NK-92 (cell line): ENCODE measurements around the gene RAD51.
"Not testable (repeated sequence)": the region's sequence is repeated elsewhere in the genome, so short reads cannot be mapped to it uniquely, and the experiment has no call there.

ENCODE experiments used
- DNase-seq: peaks from one replicate; lab custom pipeline; 2025; ENCODE audit not compliant: unreplicated experiment; lab: John Stamatoyannopoulos, UW

RAD51 gene

GRCh38 chr15:40694688-40695468 lies at the start of gene RAD51:
Gene RAD51 (plus strand): TSS chr15:40695174. CDS start chr15:40698759, 3,585 bp downstream.
- DNase-seq, result peak; percentile 19

DNA sequence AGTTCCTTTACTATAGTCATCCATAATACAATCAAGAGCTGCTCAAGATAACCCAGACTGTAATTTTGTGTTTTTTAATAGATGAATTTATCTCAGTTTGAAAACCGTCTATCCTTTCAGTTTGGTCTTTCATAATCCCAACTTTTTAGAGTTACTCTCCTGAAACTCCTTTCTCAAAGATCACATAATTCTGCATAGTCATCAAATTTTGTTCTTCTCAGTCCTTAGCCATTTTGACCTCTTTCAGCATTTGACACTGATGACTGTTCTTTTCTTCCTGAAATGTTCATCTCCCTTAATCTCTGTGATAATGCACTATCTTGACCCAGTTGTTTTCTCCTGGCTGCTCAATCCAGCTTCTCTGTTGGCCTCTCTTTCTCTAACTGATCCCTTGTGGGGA lies 47.5 kb upstream of the RAD51 start:
- DNase-seq, result no peak

- DNase-seq, result no peak
These were observed 44.5 kb upstream of the RAD51 start for GRCh38 chr15:40650479-40650878.

DNA sequence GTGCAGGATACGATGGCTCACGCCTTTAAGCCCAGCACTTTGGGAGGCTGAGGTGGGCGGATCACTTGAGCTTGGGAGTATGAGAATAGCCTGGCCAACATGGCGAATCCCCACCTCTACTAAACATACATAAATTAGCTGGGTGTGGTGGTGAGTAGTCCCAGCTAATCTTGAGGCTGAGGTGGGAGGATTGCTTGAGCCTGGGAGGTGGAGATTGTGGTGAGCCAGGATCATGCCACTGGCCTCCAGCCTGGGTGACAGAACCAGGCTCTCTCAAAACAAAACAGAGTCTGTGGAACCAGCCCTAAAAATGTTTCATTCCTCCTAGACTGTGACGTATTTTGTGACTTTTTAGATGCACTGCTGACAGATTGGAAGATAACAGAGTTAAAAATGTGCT lies 34.3 kb upstream of the RAD51 start:
- no peak for DNase-seq

GRCh38 chr15:40664909-40665308 lies 30.1 kb upstream of the RAD51 start:
- DNase-seq, result no peak

GRCh38 chr15:40676290-40676689 lies 18.7 kb upstream of the RAD51 start:
- not testable (repeated sequence) for DNase-seq

DNA sequence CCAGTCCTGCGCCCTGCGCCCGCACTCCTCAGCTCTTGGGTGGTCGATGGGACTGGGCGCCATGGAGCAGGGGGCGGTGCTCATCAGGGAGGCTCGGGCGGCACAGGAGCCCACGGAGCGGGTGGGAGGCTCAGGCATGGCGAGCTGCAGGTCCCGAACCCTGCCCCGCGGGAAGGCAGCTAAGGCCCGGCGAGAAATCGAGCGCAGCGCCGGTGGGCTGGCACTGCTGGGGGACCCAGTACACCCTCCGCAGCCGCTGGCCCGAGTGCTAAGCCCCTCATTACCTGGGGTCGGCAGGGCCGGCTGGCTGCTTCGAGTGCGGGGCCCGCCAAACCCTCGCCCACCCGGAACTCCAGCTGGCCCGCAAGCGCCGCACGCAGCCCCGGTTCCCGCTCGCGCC lies 18.1 kb upstream of the RAD51 start:
- DNase-seq, result not testable (repeated sequence)

DNA sequence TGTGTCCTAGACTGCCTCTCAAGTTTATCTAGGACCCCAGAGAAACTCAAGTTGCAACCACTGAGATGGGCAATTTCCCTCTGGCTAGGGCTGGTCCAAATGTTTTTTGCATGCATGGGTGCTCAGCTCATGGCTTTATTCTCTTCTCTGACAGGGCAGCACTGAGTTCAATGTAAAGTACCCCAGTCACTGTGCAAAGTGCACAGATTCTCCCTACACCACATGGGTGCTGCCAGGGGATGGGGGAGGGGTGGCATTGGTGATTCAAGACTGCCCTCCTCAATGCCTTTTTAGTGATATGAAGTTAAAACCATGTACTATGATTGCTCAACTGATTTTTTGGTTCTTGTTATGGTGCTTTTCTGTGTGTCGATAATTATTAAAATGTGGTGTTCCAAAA lies 14.8 kb upstream of the RAD51 start:
- DNase-seq, result no peak

DNA sequence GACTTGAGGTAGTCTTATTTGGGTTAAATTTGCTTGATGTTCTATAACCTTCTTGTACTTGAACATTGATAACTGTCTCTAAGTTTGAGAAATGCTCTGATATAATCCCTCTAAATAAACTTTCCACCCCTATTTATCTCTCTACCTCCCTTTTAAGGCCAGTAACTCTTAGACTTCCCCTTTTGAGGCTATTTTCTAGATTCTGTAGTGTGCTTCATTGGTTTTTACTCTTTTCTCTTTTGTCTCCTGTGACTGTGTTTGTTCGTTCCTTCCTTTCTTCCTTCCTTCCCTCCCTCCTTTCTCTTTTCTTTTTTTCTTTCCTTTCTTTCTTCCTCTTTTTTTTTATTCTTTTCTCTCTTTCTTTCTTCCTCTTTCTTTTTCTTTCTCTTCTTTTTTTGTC lies 14.0 kb upstream of the RAD51 start:
- DNase-seq, result not testable (repeated sequence)

DNA sequence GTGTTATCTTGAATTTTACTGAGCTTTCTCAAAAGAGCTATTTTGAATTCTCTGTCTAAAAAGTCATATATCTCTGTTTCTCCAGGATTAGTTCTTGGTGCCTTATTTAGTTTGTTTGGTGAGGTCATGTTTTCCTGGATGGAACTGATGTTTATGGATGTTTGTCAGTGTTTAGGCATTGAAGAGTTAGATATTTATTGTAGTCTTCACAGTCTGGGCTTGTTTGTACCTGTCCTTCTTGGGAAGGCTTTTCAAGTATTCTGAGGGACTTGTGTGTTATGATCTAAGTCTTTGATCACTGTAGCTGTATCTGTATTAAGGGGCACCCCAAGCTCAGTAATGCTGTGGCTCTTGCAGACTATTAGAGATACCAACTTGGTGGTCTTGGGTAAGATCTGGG lies 10.6 kb upstream of the RAD51 start:
- DNase-seq, result no peak

- DNase-seq, result no peak
These were observed 9.6 kb upstream of the RAD51 start for GRCh38 chr15:40685376-40685775.

- DNase-seq, result no peak
These were observed 5.8 kb upstream of the RAD51 start for GRCh38 chr15:40688932-40689799.

DNA sequence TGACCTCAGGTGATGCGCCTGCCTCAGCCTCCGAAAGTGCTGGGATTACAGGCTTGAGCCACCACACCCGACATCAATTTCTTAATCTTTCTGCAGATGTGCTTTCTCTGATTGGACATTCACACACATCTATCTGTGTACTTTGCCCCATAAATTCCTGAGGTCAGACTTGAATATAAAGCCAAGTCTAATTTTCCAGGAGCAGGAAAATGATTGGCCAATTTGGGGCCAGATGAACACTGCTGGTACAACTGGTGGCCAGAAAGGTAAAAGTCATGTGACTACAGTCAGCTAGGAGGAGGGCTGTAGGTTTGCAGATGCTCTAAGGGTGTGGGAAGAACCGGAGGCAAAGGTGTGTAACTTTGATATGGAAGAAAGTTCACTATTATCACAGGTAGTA lies 3.2 kb upstream of the RAD51 start:
- no peak for DNase-seq

GRCh38 chr15:40693904-40694687 lies 878 bp upstream of the RAD51 start:
- no peak for DNase-seq

DNA sequence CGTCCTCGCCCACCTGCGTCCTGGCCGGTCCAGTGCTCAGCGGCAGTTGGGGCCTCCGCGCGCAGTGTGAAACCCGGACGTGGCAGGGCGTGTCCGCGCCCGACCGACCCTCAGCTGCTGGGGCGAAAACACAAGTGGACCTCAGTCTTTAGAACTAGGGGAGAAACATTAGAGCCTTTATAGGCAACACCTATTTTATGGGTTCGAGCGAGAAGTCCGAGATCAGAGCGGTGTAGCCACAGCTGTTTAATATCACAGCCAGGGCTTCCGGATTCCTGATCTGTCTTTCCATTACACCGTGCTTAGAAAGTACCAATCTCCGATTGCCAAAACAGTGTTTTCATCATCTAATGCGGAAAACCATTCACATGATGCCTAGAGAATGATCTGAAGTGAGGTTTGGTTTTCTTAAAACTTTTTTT lies 506 bp downstream of the RAD51 start:
- no peak for DNase-seq

DNA sequence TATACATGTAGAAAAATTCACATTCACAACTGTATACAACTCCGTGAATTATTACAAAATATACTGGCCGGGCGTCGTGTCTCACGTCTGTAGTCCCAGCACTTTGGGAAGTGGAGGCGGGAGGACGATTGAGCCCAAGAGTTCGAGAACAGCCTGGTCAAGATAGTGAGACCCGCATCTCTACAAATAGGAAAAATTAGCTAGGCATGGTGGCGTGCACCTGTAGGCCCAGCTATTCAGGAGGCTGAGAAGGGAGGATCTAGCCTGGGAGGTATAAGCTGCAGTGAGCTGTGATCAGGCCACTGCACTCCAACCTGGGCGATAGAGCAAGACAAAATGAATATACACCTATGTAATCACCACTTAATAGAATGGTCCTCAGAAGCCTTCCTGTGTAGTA lies 1.3 kb downstream of the RAD51 start:
- no peak for DNase-seq

DNA sequence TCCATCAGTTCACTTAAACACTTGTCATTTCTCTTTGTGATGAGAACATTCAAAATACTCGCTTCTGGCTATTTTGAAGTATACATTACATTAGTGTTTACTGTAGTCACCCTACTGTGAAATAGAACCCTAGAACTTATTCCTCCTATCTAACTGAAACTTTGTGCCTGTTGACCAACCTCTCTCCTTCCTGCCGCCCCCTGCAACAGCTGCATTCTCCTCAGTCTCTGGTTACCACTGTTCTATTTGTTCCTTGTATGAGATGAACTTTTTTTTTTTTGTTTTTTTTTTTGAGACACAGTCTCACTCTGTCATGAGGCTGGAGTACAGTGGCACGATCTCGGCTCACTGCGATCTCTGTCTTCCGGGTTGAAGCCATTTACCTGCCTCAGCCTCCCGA lies 2.9 kb downstream of the RAD51 start:
- DNase-seq, result no peak

DNA sequence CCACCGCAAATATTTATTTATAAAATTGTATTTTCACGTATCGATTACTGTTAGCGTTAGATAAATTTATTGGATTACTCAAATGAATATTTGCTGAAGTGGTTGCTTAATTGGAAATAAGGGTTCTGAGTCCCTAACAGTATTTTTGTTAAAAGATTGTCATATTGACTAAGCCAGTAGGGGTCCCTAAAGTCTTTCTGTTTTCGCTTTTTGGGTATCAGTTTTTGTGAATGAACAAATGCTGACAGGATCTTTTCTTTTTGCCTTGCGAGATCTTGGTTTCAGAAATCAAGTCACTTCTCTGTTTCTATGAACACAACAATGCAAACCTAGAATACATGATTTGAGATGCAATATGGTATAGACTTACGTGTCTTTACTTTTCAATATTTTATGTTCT lies 7.1 kb downstream of the RAD51 start:
- DNase-seq, result no peak

DNA sequence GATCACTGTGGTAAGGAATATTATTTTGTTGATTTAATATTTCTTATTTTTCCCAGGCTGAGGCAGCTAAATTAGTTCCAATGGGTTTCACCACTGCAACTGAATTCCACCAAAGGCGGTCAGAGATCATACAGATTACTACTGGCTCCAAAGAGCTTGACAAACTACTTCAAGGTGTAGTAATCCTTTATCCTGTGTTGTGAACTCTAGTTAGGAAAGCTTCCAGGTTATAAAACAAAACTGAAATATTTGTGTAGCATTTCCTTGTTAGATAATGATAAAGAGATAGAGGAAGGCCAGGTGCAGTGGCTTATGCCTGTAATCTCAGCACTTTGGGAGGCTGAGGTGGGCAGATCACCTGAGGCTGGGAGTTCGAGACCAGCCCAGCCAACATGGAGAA lies 11.1 kb downstream of the RAD51 start:
- no peak for DNase-seq

GRCh38 chr15:40714144-40714543 lies 19.2 kb downstream of the RAD51 start:
- DNase-seq, result no peak

DNA sequence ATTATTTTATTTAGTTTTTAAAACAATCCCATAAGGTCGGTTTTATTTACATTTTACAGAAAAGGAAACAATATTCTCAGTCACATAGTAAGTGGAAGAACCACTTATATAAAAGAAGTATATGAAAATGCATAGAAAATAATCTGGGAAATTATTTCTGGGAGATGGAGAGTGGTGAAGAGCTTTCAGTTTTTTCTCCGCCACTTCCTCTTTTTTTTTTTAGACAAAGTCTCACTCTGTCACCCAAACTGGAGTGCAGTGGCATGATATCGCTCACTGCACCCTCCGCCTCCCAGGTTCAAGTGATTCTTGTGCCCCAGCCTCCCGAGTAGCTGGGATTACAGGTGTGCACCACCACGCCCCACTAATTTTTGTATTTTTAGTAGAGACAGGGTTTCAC lies 21.2 kb downstream of the RAD51 start:
- DNase-seq, result no peak
